Lung (tissue), 12 donors: ENCODE data around the gene EGLN3. TPM values are rescaled to one million over a fixed set of nuclear protein-coding genes. Genes with fewer than 3 reads are reported as not detected.

ENCODE experiments used
- ATAC-seq: fragments of 200-7000 bp; cut with Tn5 transposase; one replicate; pipeline ENCODE4 v1.9.1; 2020; ENCODE audit warnings: moderate number of reproducible peaks; ENCODE audit not compliant: insufficient read depth, low FRiP score
- DNase-seq, 3 donors: peaks; one replicate each; pipeline ENCODE4 v3.0.0-alpha.2; 2013 to 2017
- H3K27ac ChIP-seq, 2 donors: one replicate each; pipeline ENCODE4 v1.5.1; 2013; ENCODE audit warnings: mild to moderate bottlenecking in 2 of 2, moderate library complexity in 2 of 2, control low read depth in 1 of 2, inconsistent platforms in 1 of 2, low read depth in 1 of 2, low read length in 1 of 2
- H3K27me3 ChIP-seq, 3 donors: one replicate each; pipeline ENCODE4 v1.5.1; 2013; ENCODE audit warnings: low read length in 2 of 3; ENCODE audit not compliant: control insufficient read depth in 3 of 3, insufficient read depth in 3 of 3
- H3K36me3 ChIP-seq, 4 donors: one replicate each; pipeline ENCODE4 v1.5.1; 2013; ENCODE audit warnings: low read length in 4 of 4, mild to moderate bottlenecking in 1 of 4, moderate library complexity in 1 of 4; ENCODE audit not compliant: control insufficient read depth in 4 of 4, insufficient read depth in 4 of 4
- H3K4me1 ChIP-seq, 5 donors: one replicate each; pipeline ENCODE4 v1.5.1; 2013; ENCODE audit warnings: low read length in 5 of 5, mild to moderate bottlenecking in 2 of 5, moderate library complexity in 1 of 5; ENCODE audit not compliant: control insufficient read depth in 5 of 5, insufficient read depth in 5 of 5
- H3K4me3 ChIP-seq: one replicate; pipeline ENCODE4 v1.5.1; 2013; ENCODE audit warnings: mild to moderate bottlenecking, control low read depth, moderate library complexity
- H3K9ac ChIP-seq, 2 donors: one replicate each; pipeline ENCODE4 v1.5.1; 2013; ENCODE audit warnings: low read length in 2 of 2, control low read depth in 1 of 2; ENCODE audit not compliant: insufficient read depth in 1 of 2
- H3K9me3 ChIP-seq, 4 donors: one replicate each; pipeline ENCODE4 v1.5.1; 2013; ENCODE audit warnings: low read length in 3 of 4, mild to moderate bottlenecking in 1 of 4, moderate library complexity in 1 of 4; ENCODE audit not compliant: control insufficient read depth in 4 of 4, insufficient read depth in 3 of 4
- WGBS, 2 donors: extraction: QIAGEN DNeasy Blood & Tissue Kit; methylation state at CpG; one replicate each; pipeline ENCODE4 v1.1.7; 2013; 5-methylcytosine and 5-hydroxymethylcytosine counted together
- polyA plus RNA-seq, 2 donors: library from polyadenylated mRNA; stranded (reverse); fragments of 200-250 nt; gene quantifications; one replicate each; pipeline ENCODE4 v1.2.1, GENCODE V29; 2013
- total RNA-seq, 2 donors: library from RNA; depleted of rRNA in 1 of 2; stranded (reverse); fragments of >200 nt in 1 of 2; gene quantifications; one replicate each; pipeline ENCODE4 v1.2.1, GENCODE V29; 2014 to 2021
- TF ChIP-seq, protein P1 (sequence below): IDR thresholded peaks from 2 replicates; pipeline ENCODE4 v1.5.1; 2012; ENCODE audit warnings: mild to moderate bottlenecking; ENCODE audit errors: control extremely low read depth, extremely low read depth
- donor health status: control.
- donor health status: control.
- donor health status: Bipolar disorder and iron deficiency.
- donor health status: healthy.
- donor health status: DM: yes; HTN: yes; CAD: no.

Gene EGLN3
- total and polyA plus RNA-seq, 4 donors, result 2.6 to 80.6 (median 6.2) TPM

DNA sequence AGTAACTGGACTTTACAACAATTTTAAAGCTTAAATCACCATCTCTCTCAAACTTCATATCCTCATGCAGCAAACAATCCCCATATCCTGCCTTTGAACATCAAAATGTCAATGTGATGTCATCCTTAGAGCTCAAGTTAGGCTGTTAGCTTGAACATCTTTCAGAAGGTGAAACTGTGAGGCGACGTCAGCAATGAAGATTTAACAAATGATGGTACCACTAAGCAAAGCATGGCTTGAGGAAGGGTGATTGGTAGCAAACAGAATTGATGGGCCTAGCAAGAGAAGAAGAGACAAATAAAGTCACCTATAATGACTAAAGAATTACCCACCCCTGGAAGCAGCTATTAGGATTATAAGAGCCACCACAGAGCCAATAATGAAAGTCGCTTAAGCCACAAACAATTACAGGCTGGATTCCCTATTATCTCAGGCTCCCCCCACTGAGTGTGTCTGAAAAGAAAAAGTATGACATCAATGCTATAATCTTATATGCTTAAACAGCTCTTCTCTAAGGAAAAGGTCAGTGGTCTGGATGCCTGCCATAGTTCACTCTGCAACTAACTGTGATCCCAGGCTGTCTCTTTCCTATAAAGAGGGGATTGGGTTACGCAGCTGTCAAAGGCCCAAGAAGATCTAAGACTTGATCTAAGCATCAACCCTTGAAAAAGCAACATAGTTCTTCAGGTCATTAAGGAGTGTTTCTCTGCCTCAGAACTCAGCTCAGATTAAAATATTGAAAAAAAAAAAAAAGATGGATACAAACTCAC lies 18.1 kb downstream of the EGLN3 start:
- TF ChIP-seq, protein P1, sequence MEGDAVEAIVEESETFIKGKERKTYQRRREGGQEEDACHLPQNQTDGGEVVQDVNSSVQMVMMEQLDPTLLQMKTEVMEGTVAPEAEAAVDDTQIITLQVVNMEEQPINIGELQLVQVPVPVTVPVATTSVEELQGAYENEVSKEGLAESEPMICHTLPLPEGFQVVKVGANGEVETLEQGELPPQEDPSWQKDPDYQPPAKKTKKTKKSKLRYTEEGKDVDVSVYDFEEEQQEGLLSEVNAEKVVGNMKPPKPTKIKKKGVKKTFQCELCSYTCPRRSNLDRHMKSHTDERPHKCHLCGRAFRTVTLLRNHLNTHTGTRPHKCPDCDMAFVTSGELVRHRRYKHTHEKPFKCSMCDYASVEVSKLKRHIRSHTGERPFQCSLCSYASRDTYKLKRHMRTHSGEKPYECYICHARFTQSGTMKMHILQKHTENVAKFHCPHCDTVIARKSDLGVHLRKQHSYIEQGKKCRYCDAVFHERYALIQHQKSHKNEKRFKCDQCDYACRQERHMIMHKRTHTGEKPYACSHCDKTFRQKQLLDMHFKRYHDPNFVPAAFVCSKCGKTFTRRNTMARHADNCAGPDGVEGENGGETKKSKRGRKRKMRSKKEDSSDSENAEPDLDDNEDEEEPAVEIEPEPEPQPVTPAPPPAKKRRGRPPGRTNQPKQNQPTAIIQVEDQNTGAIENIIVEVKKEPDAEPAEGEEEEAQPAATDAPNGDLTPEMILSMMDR, result no peak
- ATAC-seq (no peak), DNase-seq (peak; percentile 45 to 69 (median 62))
- H3K4me1 ChIP-seq, result peaks cover under 1 to 39% (median 9%) of the 10 kb centered on the region in 5 donors
- H3K4me3 ChIP-seq, result no peak overlapping the region
- H3K36me3 ChIP-seq, result peaks cover 0 to 10% (median 0%) of the 10 kb centered on the region in 4 donors
- no peaks in the 10 kb centered on the region for H3K9me3 ChIP-seq
- no peaks in the 10 kb centered on the region for H3K27me3 ChIP-seq
- no peak overlapping the region for H3K9ac ChIP-seq
- 91 to 95% methylated on average over 4 of the region's 4 CpGs for WGBS, 2 donors
- peak overlapping the region in 1 of 2 donors; percentile 71 for H3K27ac ChIP-seq

DNA sequence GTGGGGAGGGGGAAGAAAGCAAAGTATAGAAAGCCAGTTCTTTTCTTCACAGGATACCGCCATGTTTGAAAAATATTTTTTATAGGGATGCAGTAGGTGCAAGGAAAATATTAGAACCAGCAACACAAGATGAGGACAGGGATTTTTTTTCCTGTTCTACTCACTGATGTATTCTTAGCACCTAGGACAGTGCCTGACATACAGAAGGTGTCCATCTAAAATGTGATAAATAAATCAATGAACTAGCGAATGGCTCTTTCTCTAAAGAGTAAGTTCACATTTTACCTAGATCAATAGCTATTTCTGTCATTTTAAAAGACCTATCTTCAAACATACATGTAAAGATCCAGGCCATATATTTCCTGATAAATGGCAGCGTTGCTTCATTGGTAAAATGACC lies 18.8 kb downstream of the EGLN3 start:
- no peaks in the 10 kb centered on the region for H3K27me3 ChIP-seq
- TF ChIP-seq, protein P1, result no peak
- H3K9ac ChIP-seq, result no peak overlapping the region
- H3K9me3 ChIP-seq, result no peaks in the 10 kb centered on the region
- H3K36me3 ChIP-seq, result peaks cover 0 to 17% (median 0%) of the 10 kb centered on the region in 4 donors
- peaks cover 0 to 32% (median 9%) of the 10 kb centered on the region in 5 donors for H3K4me1 ChIP-seq
- H3K4me3 ChIP-seq, result no peak overlapping the region
- DNase-seq, result no peak
- ATAC-seq, result no peak
- WGBS, 2 donors, result 97 to 98% methylated on average over 3 of the region's 3 CpGs
- peak overlapping the region in 1 of 2 donors; percentile 71 for H3K27ac ChIP-seq

DNA sequence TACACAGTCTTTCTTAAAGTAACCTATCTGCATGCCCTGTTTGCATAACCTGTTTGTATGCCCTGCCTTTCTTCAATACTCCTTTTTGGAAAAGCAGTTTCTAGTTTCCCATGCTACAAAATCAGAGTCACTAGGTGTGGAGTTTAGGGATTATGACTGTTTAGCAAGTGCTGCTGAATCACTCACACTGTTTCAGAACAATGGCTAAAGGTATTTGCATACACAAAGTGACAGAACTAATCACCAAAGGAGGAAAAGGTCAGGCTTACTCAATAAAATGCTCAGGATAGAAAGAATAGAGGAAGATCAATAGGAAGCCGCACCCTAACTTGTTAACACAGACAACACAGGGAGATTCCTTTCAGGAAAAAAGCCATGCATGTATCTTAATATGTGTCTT lies 19.4 kb downstream of the EGLN3 start:
- H3K4me1 ChIP-seq, result peaks cover 0 to 32% (median 9%) of the 10 kb centered on the region in 5 donors
- no peaks in the 10 kb centered on the region for H3K27me3 ChIP-seq
- H3K9me3 ChIP-seq, result no peaks in the 10 kb centered on the region
- ATAC-seq (no peak), DNase-seq (no peak)
- TF ChIP-seq, protein P1, result no peak
- H3K9ac ChIP-seq, result no peak overlapping the region
- peak overlapping the region in 1 of 2 donors; percentile 6 for H3K27ac ChIP-seq
- H3K4me3 ChIP-seq, result no peak overlapping the region
- peaks cover 0 to 17% (median 0%) of the 10 kb centered on the region in 4 donors for H3K36me3 ChIP-seq
- 86 to 88% methylated on average over 1 of the region's 1 CpG for WGBS, 2 donors
